Measurements from ENCODE around the gene NPFF. TPM values are rescaled to one million over a fixed set of nuclear protein-coding genes. Genes with fewer than 3 reads are reported as not detected.

NPFF gene
- total RNA-seq, 1 donor from 2014 or later, result not detected

DNA sequence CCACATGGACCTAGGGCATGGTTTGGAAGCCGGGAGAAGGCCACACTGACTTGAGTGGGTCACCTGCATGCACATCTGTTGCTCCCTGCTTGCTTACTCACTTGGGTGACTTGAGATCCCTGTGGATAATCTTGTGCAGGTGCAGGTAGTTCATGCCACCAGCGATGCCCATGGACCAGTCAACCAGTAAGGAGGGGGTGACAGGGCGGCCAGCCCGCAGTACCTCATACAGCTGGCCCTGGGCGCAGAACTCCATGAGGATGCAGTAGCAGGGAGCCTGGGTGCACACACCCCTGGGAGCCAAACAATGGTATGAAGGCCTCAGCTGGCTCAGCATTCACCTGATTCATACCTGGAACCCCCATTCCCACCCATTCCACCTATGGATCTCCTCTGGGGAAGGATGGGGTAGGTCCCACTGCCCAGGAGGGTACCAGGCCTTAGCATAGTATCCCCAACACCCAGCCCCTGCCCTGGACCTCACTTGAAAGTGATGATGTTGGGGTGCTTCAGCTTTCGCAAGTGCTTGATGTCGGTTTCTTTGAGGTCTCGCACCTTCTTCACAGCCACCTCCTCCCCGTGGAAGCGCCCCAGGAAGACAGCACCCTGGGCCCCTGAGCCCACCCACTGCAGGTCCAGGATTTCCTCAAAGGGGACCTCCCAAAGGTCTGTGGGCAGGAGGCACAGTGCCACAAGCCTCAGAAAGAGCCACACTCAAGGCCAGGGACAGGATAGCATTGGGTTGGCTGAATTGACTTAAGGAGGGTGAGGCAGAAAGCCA lies 21.1 kb downstream of the NPFF start:
- Mint-ChIP-seq H3K4me3 (no peak overlapping the region), H3K27ac (peak overlapping the region; percentile 25), H3K4me1 (peaks cover 3% of the 10 kb centered on the region), H3K9me3 (no peaks in the 10 kb centered on the region), H3K36me3 (peaks cover 9% of the 10 kb centered on the region), H3K27me3 (ENCODE audit: low read depth) (no peaks in the 10 kb centered on the region)
- TF ChIP-seq, protein P1, sequence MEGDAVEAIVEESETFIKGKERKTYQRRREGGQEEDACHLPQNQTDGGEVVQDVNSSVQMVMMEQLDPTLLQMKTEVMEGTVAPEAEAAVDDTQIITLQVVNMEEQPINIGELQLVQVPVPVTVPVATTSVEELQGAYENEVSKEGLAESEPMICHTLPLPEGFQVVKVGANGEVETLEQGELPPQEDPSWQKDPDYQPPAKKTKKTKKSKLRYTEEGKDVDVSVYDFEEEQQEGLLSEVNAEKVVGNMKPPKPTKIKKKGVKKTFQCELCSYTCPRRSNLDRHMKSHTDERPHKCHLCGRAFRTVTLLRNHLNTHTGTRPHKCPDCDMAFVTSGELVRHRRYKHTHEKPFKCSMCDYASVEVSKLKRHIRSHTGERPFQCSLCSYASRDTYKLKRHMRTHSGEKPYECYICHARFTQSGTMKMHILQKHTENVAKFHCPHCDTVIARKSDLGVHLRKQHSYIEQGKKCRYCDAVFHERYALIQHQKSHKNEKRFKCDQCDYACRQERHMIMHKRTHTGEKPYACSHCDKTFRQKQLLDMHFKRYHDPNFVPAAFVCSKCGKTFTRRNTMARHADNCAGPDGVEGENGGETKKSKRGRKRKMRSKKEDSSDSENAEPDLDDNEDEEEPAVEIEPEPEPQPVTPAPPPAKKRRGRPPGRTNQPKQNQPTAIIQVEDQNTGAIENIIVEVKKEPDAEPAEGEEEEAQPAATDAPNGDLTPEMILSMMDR (IDR thresholded peaks at IDR 0.05; ENCODE audit: unreplicated experiment), result no peak
- DNase-seq (ENCODE audit: low spot score in 2 of 2, unreplicated experiment in 2 of 2), result no peak

DNA sequence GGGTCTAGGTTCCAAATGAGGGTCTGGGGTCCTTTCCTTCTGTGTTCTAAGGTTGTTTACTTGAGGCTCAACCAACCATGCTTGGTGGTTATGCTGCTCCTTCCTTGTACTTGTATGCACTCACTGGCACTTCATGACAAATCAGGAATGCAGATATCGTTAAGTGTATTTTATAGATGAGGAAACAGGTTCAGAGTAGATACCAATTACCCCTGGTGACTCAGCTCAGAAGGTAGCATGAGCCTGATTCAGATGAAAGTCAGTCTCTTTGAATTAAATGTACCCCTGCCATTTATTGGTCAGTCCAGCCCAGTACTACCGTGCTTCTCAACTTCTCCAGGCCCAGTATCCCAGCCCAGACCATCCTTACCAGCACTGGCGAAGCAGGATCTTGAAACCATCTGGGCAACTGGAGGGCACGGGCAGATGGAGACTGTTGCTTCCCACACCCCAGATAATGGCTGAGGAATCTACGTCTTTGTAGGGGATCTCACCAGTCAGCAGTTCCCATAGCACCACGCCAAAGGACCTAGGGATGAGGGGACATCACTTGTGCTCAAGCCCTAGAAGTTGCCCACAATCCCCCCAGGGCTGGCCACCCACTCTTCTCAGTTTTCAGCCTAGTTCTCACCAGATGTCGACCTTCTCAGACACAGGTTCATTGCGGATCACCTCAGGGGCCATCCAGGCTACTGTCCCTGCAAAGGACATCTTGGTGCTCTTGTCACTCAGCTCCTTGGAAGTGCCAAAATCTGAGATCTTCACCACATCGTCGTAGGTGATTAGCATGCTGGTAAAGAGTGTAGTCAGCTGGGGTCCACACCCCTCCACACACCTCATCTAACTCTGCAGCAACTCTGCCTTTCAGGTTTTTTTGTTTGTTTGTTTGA lies 22.4 kb downstream of the NPFF start:
- peaks cover 3% of the 10 kb centered on the region for H3K4me1 Mint-ChIP-seq
- H3K4me3 Mint-ChIP-seq, result no peak overlapping the region
- no peak for DNase-seq (ENCODE audit: low spot score in 2 of 2, unreplicated experiment in 2 of 2)
- H3K27ac Mint-ChIP-seq, result peak overlapping the region; percentile 61
- peaks cover 9% of the 10 kb centered on the region for H3K36me3 Mint-ChIP-seq
- TF ChIP-seq, protein P1 (IDR thresholded peaks at IDR 0.05; ENCODE audit: unreplicated experiment), result no peak
- no peaks in the 10 kb centered on the region for H3K27me3 Mint-ChIP-seq (ENCODE audit: low read depth)
- H3K9me3 Mint-ChIP-seq, result no peaks in the 10 kb centered on the region

DNA sequence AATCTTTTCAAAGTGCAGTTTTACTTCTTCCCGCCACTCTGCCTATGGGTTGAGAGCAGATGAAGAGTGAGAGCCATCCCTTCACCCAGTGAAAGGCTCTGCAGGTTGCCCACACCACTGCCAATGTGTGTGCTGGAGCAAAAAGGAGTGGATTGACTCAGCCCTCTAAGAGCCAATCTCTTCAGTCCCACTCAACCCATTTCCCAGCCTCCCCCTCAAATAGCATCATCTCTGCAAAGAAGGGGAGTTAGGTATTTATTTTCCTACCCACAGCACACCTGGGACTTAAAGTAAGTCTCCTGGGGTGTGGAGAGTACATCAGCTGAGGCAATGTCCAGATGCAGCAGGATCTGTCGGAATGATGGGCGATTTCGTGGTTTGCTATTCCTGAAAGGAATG lies 23.3 kb downstream of the NPFF start:
- TF ChIP-seq, protein P1 (IDR thresholded peaks at IDR 0.05; ENCODE audit: unreplicated experiment), result no peak
- peak overlapping the region; percentile 2 for H3K27ac Mint-ChIP-seq
- DNase-seq (ENCODE audit: low spot score in 2 of 2, unreplicated experiment in 2 of 2), result no peak
- H3K36me3 Mint-ChIP-seq, result peaks cover 12% of the 10 kb centered on the region
- H3K4me3 Mint-ChIP-seq, result no peak overlapping the region
- H3K9me3 Mint-ChIP-seq, result no peaks in the 10 kb centered on the region
- peaks cover 3% of the 10 kb centered on the region for H3K4me1 Mint-ChIP-seq
- no peaks in the 10 kb centered on the region for H3K27me3 Mint-ChIP-seq (ENCODE audit: low read depth)

DNA sequence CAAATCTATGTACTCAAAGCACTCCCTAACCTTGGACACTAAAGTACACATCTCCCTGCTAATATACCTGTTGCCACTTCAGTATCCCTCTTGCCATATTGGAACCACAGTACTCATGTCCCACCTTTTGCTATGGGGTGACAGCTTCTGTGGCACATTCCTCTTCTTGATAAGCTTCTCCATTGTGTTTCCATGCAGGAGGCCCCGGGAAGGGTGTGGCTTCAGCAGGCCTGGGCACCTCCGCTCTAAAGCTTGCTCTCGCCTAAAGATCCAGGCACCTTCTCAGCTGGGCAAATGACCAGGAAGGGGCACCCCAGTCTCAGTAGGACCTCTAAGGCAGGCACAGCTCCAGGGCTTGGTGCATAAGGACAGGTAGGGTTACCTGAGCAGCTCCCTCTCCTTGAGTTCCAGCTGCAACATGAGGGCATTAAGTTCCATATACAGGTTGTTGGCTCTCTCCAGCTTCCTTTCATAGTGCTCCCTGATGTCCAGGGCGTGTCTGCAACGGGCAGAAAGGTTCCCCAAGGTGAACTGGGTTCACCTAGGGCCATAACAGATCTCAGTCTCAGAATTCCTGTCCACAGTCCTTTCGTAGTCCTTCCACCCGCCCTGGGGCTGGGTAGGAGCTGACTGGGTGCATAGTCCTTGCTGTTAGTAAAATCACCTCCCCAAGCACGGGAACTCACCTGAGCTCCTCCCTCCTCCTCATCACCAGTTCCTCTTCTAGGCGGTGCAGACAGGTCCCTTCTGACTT lies 23.9 kb downstream of the NPFF start:
- Mint-ChIP-seq H3K27ac (peak overlapping the region; percentile 18), H3K4me3 (no peak overlapping the region), H3K4me1 (peaks cover 3% of the 10 kb centered on the region), H3K27me3 (ENCODE audit: low read depth) (no peaks in the 10 kb centered on the region), H3K9me3 (no peaks in the 10 kb centered on the region), H3K36me3 (peaks cover 12% of the 10 kb centered on the region)
- DNase-seq (ENCODE audit: low spot score in 2 of 2, unreplicated experiment in 2 of 2), result no peak
- TF ChIP-seq, protein P1 (IDR thresholded peaks at IDR 0.05; ENCODE audit: unreplicated experiment), result no peak

DNA sequence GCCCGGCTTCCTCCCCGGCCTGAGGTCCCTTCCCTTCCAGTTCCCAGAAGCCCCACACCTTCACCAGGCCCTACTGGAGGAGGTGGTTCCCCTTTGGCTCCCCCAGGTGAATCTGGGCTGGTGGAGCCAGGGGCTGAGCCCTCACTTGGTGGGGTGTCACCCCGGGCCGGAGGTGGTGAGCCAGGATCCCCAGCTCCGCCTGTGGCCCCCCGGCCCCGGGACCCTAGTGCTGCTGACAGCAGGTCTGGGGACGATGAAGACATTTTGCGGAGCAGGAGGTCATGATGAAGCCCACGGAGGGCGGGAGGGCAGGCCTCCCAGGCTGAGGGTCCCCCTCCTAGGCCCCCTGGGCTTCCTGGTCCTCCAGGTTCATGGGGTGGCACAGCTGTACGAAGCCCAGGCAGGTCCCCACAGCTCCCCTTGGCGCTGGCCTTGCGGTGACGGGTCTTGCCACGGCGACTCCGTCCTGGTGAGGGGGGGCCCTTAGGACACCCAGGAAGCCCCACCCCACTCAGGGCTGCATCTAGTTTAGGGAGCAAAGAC lies 24.6 kb downstream of the NPFF start:
- no peak for DNase-seq (ENCODE audit: low spot score in 2 of 2, unreplicated experiment in 2 of 2)
- no peaks in the 10 kb centered on the region for H3K9me3 Mint-ChIP-seq
- peaks cover 12% of the 10 kb centered on the region for H3K36me3 Mint-ChIP-seq
- peaks cover 3% of the 10 kb centered on the region for H3K4me1 Mint-ChIP-seq
- H3K27me3 Mint-ChIP-seq (ENCODE audit: low read depth), result no peaks in the 10 kb centered on the region
- H3K27ac Mint-ChIP-seq, result no peak overlapping the region
- TF ChIP-seq, protein P1 (IDR thresholded peaks at IDR 0.05; ENCODE audit: unreplicated experiment), result no peak
- H3K4me3 Mint-ChIP-seq, result no peak overlapping the region

Data from mesothelial cell of epicardium (in vitro differentiated cells).